ENCODE measurements around the gene VDR.
A peak's percentile ranks its signal among the peaks of the same experiment; 100 is the strongest.
"Not testable (repeated sequence)": the region's sequence is repeated elsewhere in the genome, so short reads cannot be mapped to it uniquely, and the experiment has no call there.

Gene VDR

DNA sequence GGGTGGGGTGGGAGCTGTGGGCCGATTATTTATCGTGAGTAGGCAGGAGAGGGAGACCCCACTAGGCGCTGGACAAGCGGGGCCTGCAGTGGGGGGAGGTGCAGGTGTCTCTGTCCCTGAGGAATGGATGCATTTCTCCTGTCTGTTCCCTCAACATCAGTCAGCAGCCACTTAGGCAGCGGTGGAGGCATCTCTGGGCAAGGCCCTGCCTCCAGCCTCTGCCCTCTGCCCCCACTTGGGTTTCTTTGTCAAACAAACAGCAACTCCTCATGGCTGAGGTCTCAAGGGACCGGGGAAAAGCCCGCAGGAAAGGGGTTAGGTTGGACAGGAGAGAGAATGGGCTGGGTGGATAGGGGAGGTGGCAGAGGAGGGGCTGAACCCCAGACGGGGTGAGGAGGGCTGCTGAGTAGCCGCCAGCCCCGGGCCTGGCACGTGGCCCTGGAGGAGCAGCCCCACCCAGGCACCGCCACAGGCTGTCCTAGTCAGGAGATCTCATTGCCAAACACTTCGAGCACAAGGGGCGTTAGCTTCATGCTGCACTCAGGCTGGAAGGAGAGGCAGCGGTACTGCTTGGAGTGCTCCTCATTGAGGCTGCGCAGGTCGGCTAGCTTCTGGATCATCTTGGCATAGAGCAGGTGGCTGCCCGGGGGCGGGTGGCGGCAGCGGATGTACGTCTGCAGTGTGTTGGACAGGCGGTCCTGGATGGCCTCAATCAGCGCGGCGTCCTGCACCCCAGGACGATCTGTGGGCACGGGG is 60.4 kb downstream of the VDR start:
- peak; percentile 80 for DNase-seq

DNA sequence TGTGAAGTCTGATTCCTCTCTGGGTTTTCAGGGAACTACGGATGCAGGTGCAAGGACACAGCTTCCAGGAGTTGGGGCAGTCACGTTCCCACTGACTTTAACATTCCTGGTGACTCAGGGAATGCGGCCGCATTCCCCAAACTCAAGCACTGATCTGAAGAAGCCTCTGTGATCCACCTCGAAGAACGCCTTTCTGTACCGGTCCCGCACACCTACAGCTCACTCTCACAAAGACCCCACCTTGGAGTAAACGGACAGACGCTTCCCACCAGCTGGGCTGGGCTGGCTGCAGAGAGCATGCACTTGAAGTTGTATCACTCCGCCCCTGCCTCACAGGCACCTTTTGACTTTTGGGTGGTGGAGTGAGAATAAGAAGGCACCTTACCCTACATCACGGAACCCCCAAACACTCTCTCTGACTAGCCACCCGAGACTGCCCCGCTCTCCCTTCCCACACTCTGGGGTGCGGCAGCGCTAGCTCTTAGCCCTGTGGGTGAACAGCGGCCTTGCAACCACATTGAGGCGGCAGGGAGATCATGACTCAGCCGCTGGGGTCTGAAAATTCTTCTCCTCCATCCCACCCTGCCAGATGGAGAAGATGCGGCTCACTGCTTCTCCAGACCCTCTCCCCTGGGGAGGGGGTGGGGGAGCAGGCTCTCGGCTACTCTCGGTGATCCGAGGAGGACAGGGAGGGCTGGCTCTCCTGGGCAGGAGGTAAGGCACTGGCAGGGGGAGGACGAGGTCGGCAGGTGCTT is 61.4 kb downstream of the VDR start:
- DNase-seq, result no peak

GRCh38 chr12:47842543-47842942 is 62.3 kb downstream of the VDR start:
- not testable (repeated sequence) for DNase-seq

DNA sequence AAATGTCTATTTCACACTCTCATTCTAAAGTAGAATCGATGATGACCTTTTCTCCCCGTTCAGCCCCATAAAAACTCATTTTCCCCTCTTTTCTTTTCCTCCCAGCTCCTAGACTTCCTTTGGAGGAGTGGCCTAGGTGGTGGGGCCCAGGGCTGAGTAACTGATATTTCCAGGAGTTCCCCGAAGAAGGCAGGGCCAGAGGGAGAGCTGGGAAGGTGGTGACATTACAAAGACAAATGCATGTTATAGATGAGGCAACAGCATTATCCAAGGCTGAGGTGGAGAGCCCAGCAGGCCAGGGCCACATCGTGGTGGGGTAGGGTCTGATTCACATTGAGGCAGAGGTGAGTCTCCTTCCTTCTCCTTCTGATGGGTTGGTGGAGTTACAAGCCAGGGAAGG is 62.9 kb downstream of the VDR start:
- DNase-seq, result no peak

DNA sequence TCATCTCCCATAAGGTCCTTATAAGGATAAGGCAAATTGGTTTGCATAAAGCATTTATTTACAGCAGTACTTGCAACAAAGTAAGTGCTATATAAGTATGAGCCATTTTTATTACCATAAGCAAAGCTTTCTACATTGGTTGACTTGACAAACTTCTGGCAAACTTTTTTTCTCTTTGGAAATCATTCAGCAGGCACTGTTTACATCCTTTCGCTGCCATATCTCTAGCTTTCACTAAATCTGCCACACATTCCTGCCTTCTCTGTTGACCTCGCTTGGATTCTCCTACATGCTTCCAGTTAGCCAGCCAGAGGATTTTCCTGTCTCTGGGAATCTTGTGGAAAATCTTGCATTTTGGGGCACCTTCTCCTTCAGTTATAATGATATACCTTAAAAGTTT is 63.3 kb downstream of the VDR start:
- no peak for DNase-seq

DNA sequence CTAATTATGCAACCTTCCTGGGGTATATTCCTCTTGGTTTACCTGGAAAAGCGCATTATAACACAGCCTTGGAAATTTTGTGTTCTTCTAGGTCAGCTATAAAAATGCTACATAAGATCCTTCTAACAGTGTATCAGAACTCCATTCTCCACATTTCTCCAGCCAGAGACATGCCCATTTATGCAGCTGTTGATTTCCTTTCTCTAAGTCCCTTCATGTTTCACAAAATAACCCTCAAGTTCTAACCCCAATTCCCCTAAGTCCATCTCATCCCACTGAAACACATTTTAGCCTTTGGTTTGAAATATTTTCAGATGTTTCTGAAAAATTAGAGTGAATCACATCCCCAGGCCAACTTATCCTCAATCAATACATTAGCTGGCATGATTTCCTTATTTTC is 64.2 kb downstream of the VDR start:
- no peak for DNase-seq

- DNase-seq, result no peak
Measured at GRCh38 chr12:47839214-47839876, 65.4 kb downstream of the VDR start.

DNA sequence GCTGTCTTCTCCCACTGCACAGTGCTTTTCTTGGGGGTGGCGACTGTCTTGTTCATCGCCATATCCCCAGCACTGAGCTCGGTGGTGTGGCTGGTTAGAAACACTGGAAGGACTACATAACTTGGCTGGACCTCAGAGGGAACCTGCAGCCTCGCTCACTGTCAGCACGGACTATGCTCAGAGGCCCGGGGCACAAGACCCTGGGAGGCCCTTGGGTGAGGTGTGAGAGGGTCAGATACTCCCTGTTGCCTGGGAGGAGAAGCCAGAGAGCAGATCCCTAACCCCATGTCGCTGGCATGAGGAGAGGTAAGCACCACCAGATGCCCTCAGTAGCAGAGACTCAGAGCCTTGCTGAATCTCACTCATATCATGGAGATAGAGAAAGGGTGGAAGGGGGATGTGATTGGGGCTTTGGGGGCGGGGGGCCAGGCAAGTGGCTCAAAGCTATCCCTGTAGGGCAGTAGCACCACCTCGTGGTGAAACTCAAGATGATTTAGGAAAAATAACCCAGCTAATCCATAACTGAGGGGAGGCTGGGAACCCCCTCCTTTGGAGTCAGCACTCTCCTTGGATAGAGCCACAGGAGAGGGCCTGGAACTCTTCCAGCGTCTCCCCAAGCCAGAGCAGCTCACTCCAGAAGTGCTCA is 66.4 kb downstream of the VDR start:
- peak; percentile 76 for DNase-seq

DNA sequence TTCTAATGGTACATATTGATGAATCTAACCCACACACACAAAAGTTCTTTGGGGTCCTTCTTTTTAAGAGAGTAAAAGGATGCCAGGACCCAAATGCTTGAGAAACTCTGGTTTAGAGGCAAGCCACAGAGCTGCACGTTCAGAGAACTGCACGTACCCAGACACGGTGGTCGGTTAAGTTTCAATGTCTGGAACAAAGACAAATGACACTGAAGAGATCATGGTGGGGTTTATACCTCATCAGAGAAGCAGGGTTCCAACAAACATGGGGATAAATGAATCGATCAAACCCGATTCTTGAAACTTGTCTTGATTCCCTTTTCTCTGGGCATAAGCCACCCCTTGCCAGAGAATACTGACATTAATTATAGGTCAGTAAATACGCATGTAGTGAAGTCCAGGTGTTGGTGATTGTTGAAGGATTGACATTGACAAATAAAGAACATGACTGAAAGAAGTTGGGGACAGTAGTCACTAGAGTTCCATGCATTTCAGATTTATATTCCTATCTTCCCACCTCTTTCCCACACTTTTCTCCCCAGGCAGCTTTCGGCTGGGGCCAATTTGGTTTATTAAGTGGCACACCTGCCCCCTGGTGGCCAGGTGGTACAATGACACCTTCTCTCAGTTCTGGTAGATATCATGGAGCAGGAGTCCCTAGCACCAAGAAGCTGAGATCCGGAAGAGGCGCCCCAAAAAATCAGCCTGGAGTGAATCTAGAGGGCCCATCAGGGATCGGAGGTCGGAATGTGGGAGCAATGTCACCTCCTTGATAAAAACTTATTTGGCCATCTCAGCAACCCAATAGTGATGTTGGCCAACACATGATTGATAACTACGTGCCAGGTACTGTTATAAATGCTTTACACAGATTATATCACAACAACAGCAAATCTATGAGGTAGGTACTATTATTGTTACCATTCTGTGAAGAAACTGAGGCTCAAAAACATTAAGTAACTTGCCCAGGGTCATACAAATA is 67.3 kb downstream of the VDR start:
- peak; percentile 79 for DNase-seq

GRCh38 chr12:47835831-47836155 is 69.0 kb downstream of the VDR start:
- DNase-seq, result no peak

DNA sequence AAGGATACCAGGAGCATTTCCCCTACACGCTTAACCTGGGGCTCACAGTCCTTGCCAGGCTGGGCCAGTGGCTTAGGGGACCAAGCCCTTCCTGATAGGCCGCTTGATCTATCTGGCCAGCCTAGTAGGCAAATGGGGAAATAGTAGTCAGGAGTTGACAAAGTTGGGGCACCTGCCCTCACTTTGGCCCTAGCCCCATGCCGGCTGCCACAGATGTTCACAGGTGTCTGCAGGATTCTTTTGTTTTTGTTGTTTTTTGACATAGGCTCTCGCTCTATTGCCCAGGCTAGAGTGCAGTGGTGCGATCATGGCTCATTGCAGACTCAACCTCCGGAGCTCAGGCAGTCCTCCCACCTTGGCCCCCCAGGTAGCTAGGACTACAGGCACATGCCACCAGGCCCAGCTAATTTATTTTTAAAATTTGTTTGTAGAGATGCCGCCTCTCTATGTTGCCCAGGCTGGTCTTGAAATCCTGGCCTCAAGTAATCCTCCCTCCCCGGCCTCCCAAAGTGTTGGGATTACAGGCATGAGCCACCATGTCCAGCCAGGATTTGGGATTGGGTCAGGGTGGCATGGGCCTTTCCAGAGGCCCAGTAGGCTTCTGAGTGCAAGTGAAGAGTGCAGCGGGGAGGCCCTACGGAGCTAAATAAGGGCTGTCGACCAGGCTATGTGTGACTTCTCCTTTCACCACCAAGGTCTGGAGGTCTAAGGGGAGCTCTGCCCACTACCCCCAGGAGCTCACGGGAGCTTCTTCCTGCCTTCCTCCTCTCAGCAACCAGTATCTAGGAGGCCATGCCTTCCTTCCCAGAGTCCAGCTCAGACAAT is 69.6 kb downstream of the VDR start:
- no peak for DNase-seq

- peak; percentile 90 for DNase-seq
Measured at GRCh38 chr12:47834199-47834903, 70.4 kb downstream of the VDR start.

DNA sequence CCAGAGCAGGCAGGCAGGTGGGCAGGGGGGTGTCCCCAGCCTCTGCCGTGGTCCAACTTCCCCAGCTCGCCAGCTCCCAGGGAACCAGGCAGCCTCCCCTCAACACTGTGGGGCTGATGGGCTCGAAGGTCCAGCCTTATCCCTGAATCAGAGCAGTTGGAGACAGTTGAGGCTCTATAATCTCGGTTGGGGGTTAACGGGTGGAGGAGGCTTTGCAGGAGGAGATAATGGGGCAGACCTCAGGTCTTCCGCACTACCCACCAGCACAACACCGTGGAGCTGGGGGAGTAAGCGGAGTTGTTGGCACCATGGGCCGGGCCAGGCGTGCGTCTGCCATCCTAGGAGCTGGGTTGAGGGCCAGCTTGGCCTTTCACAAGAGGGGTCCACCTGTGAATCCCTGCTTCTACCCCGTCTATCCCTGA is 71.2 kb downstream of the VDR start:
- DNase-seq, result peak; percentile 88

GRCh38 chr12:47832263-47832933 is 72.4 kb downstream of the VDR start:
- no peak for DNase-seq

DNA sequence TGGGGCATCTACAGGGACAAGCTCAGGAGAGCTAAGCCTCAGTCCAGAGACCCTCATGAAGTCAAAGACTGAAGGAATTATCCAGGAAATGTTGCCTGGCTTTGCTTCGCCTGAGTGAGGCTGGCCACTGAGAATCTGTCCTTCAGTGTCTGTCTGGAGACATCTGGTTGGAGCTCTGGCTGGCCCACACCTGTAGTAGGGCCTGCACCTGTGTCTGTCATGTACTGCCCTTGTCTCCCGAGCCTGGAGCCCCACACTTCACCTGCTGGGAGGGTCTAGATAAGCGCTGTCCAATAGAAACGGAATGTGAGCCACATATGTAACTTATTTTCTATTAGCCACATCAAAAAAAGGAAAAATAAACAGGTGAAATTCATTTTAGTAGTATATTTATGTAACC is 75.2 kb downstream of the VDR start:
- DNase-seq, result no peak

DNA sequence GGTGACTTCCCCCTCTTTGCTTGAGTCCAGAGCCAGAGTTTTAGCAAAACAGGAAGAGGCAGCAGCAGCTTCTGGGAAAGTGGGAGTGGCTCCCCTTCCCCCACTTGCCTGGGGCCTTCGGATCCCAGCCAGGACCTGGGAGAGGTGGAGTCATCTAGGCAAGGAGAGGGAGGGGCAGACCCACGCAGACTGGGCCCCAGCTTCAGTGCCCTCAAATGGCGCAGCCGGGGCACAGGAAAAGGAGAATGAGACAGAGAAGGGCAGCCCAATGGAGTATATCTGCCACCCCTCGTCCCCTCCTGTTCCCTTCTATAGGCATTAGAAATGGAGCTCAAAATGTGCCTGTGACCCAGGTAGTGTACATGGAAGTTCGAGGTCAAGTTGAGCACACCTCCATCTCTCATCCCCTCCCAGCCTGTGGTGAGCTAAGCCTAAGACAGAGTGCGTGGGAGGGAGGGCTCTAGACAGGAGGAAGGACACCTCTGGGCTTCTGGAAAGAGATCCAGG is 75.8 kb downstream of the VDR start:
- peak; percentile 81 for DNase-seq

GRCh38 chr12:47828008-47828975 is 76.5 kb downstream of the VDR start:
- no peak for DNase-seq

GRCh38 chr12:47825173-47825639 is 79.6 kb downstream of the VDR start:
- no peak for DNase-seq

Measured in hematopoietic multipotent progenitor cell treated with erythropoietin and hydrocortisone succinate and interleukin-3 and kit ligand, for 4 days (in vitro differentiated cells).